Measurements from ENCODE around the gene GPRC5A.

The GPRC5A gene

GRCh38 chr12:12915656-12916055 is 24.3 kb downstream of the GPRC5A start:
- no peak for DNase-seq

GRCh38 chr12:12916135-12916944 is 25.0 kb downstream of the GPRC5A start:
- DNase-seq = peak; percentile 90

DNA sequence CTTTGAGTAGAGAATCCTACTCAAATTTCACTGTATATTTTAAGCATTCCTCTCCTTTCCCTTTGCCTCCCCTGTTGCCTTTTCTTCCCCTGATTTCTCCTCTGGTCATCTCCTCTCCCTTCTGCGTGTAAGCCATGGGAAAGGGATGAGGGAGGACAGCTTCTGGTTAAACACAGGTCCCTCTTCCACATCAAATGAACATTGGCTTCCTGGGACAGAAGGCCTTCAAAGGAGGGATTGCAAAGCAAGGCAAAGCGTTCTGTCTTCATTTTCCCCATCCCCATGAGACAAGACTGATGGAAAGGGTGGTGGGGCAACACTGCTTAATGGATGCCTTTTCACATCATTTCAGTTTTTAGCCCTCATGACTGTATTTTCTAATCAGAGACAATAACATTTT is 26.2 kb downstream of the GPRC5A start:
- no peak for DNase-seq

GRCh38 chr12:12918781-12919389 is 27.5 kb downstream of the GPRC5A start:
- DNase-seq = no peak

DNA sequence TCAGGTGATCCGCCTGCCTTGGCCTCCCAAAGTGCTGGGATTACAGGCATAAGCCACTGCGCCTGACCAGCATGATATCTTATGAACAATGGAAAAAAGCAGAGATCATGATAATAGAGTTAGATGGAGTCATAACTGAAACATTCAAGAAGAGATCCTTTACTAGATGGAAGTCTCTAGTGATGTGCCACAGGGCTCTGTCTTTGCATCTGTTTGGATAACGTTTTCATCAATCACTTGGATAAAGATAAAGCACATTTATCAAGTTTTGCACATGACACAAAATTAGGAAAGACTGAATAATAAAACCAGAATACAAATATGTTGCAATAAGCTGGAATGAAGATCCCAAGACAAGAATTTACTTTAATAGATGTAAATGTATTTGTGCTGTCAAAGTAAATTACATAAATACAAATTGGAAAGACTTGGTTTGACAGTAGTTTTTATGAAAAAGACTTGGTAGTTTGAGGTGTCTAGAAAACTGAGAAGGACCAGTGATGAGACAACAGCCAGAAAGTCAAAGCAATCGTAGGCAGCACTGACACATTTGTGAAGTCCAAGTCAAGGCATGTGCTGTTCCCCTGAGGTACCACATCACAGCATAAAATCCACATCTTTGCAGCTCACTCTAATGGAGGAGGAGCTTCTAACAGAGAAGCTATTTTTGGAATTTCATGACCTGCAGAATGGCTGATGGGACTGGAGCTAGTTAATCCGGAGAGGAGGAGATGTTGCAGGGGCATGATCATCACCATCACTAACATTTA is 28.5 kb downstream of the GPRC5A start:
- DNase-seq = no peak

- no peak for DNase-seq
Measured at GRCh38 chr12:12922191-12922616, 30.8 kb downstream of the GPRC5A start.

GRCh38 chr12:12922978-12923377 is 31.6 kb downstream of the GPRC5A start:
- DNase-seq = no peak

GRCh38 chr12:12924169-12924568 is 32.8 kb downstream of the GPRC5A start:
- no peak for DNase-seq

- no peak for DNase-seq
Measured at GRCh38 chr12:12925388-12925787, 34.0 kb downstream of the GPRC5A start.

GRCh38 chr12:12926571-12927071 is 35.3 kb downstream of the GPRC5A start:
- no peak for DNase-seq

GRCh38 chr12:12927211-12928079 is 36.1 kb downstream of the GPRC5A start:
- DNase-seq = no peak

DNA sequence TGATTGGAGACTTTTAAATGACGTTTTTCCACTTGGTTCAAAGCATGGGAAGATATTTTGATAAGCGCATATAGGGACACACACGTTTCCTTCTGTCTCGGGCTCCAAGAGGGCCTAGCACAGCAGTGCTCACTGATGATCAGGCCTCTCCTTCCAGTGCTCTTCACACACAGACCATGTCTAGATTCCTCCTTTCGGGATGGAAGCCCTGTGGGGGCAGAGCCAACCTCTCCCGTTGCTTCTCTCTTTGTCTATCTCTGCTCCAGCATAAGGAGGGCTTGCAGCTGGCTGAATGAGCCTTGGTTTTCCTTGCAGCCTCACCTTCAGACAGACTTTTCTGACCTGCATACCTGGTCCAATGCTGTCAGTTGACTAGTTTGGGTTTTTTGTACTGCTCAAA is 38.3 kb downstream of the GPRC5A start:
- DNase-seq = no peak

GRCh38 chr12:12930633-12931219 is 39.4 kb downstream of the GPRC5A start:
- no peak for DNase-seq

GRCh38 chr12:12933742-12934141 is 42.4 kb downstream of the GPRC5A start:
- no peak for DNase-seq

GRCh38 chr12:12934556-12934955 is 43.2 kb downstream of the GPRC5A start:
- no peak for DNase-seq

DNA sequence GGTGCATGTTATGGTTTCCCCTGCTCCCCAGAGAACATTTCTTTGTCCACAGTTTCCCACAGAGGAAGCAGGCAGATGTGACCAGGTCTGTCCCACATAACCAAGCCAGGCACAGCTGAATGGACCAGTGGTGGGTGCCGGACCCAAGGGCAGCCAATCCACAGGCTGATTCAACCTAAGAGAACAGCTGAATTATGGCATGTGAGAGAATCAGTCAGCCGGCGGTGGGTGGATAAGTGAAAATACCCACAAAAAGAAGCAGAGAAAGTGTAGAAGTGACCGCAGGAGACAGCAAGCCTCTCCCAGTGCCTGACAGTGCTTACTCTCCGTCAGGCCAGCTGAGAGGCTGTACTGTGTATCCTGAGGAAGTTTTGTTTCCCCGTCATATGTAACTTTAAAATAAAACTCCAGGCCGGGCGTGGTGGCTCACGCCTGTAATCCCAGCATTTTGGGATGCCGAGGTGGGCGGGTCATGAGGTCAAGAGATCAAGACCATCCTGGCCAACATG is 45.7 kb downstream of the GPRC5A start:
- no peak for DNase-seq

DNA sequence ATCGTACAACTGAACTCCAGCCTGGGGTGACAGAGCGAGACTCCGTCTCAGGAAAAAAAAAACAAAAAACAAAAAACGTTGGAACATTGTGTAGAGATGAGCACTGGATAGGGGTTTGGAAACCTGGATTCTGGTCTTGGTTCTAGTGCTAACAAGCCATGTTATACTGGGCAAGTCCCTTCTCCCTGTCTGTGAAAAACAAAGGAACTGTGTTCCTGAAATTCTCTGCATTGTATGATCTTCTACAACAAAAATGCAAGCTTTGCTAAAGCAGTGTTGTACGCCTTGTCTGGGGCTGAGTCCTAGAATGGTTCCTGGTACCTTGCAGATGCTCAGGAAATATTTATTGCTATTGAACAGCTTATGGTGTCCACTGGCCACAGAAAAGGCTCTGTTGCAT is 47.2 kb downstream of the GPRC5A start:
- DNase-seq = no peak

- DNase-seq = no peak
Measured at GRCh38 chr12:12939888-12940287, 48.5 kb downstream of the GPRC5A start.

- DNase-seq = no peak
Measured at GRCh38 chr12:12941450-12942350, 50.3 kb downstream of the GPRC5A start.

GRCh38 chr12:12943586-12944260 is 52.4 kb downstream of the GPRC5A start:
- DNase-seq = no peak

Measured in right hindlimb (tissue), 1 donor.